Esophagus squamous epithelium (tissue), 4 donors: Measurements from ENCODE around the gene UVSSA.

Experiments
- POLR2A ChIP-seq, 4 donors: fragments of 450-650 bp; IDR thresholded peaks; one replicate each; pipeline ENCODE4 v1.6.1; 2017; ENCODE audit warnings: antibody characterized with exemption in 4 of 4, mild to moderate bottlenecking in 4 of 4, moderate library complexity in 3 of 4
- TF ChIP-seq, protein P1 (sequence below), 6 experiments: fragments of 450-650 bp in 4 of 6; fragments of 200-600 bp in 2 of 6; sonication (generic) in 2 of 6; IDR thresholded peaks; one replicate each; pipeline ENCODE4 v1.5.1; 2016 to 2019; ENCODE audit warnings: antibody characterized with exemption in 6 of 6, mild to moderate bottlenecking in 4 of 6, moderate library complexity in 4 of 6

DNA sequence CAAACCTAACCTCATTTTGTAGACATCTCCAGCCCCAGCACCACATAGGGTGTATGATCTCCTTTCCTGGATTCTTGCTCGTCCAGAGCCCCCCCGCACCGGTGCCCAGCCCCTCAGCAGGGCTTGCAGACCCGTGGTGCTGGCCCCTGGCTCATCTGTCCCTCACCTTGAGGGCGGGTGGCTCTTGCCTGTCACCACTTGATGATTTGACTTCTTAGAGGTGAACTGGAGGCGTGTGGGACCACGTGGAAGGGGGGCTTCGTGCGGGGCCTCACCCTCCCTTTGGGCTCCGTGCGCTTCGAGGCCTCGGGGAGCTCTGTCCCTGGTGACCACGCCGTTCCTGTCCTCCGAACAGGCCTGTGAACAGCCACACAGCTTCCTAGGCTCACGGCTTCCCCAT, 15.5 kb downstream of the UVSSA start:
- TF ChIP-seq, protein P1, sequence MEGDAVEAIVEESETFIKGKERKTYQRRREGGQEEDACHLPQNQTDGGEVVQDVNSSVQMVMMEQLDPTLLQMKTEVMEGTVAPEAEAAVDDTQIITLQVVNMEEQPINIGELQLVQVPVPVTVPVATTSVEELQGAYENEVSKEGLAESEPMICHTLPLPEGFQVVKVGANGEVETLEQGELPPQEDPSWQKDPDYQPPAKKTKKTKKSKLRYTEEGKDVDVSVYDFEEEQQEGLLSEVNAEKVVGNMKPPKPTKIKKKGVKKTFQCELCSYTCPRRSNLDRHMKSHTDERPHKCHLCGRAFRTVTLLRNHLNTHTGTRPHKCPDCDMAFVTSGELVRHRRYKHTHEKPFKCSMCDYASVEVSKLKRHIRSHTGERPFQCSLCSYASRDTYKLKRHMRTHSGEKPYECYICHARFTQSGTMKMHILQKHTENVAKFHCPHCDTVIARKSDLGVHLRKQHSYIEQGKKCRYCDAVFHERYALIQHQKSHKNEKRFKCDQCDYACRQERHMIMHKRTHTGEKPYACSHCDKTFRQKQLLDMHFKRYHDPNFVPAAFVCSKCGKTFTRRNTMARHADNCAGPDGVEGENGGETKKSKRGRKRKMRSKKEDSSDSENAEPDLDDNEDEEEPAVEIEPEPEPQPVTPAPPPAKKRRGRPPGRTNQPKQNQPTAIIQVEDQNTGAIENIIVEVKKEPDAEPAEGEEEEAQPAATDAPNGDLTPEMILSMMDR (IDR thresholded peaks at IDR 0.05) = no peak
- TF ChIP-seq POLR2A (IDR thresholded peaks at IDR 0.05) = no peak
